CD14-positive monocyte (primary cell): ENCODE measurements around the gene MAP7. TPM values are rescaled to one million over a fixed set of nuclear protein-coding genes. Genes with fewer than 3 reads are reported as not detected.

ENCODE experiments used
- DNase-seq, 3 donors: peaks; one replicate each; pipeline ENCODE4 v3.0.0-alpha.2; 2011 to 2022
- H2AFZ ChIP-seq: 2 replicates; pipeline ENCODE4 v1.6.0; 2012; ENCODE audit warnings: mild to moderate bottlenecking, low read depth, low read length, inconsistent platforms; ENCODE audit not compliant: insufficient read depth, poor library complexity, severe bottlenecking
- H3K27ac ChIP-seq, 2 donors: 1 replicate in 1 of 2; 2 replicates in 1 of 2; pipeline ENCODE4 v1.5.1; 2012 to 2013; ENCODE audit warnings: low read length in 2 of 2, control low read depth in 1 of 2, inconsistent platforms in 1 of 2, low read depth in 1 of 2, mild to moderate bottlenecking in 1 of 2
- H3K27me3 ChIP-seq, 2 donors: one replicate each; pipeline versions ENCODE4 v1.6.0 to v1.6.1; 2011 to 2013; ENCODE audit warnings: low read length in 2 of 2; ENCODE audit not compliant: control insufficient read depth in 2 of 2, insufficient read depth in 2 of 2
- H3K36me3 ChIP-seq, 2 donors: replicated peaks in 1 of 2; 1 replicate in 1 of 2; 2 replicates in 1 of 2; pipeline versions ENCODE4 v1.5.1 to v1.6.1; 2012 to 2013; ENCODE audit warnings: low read length in 2 of 2, control low read depth in 1 of 2, inconsistent platforms in 1 of 2, mild to moderate bottlenecking in 1 of 2; ENCODE audit not compliant: insufficient read depth in 2 of 2, control insufficient read depth in 1 of 2
- H3K4me1 ChIP-seq, 2 donors: 1 replicate in 1 of 2; 2 replicates in 1 of 2; pipeline versions ENCODE4 v1.5.1 to v1.6.1; 2012 to 2013; ENCODE audit warnings: low read length in 2 of 2, control low read depth in 1 of 2, inconsistent platforms in 1 of 2, mild to moderate bottlenecking in 1 of 2, moderate library complexity in 1 of 2; ENCODE audit not compliant: insufficient read depth in 2 of 2, control insufficient read depth in 1 of 2
- H3K4me2 ChIP-seq: replicated peaks from 2 replicates; pipeline ENCODE3; 2012; ENCODE audit warnings: low read length, moderate library complexity, mild to moderate bottlenecking; ENCODE audit not compliant: poor library complexity, severe bottlenecking; ENCODE audit errors: extremely low read depth
- H3K4me3 ChIP-seq, 3 experiments: fragments of 200-600 bp in 1 of 3; sonication (generic) in 1 of 3; replicated peaks in 1 of 3; 1 replicate in 2 of 3; 2 replicates in 1 of 3; pipeline ENCODE4 v1.5.1; 2011 to 2013; ENCODE audit warnings: low read length in 3 of 3, mild to moderate bottlenecking in 3 of 3, control low read depth in 2 of 3, low read depth in 2 of 3, inconsistent platforms in 1 of 3, moderate library complexity in 1 of 3
- H3K79me2 ChIP-seq: 2 replicates; pipeline ENCODE4 v1.6.0; 2012; ENCODE audit warnings: mild to moderate bottlenecking, control low read depth, inconsistent platforms, low read length, moderate library complexity; ENCODE audit not compliant: insufficient read depth
- H3K9ac ChIP-seq: 2 replicates; pipeline ENCODE4 v1.6.0; 2017; ENCODE audit warnings: low read length, mild to moderate bottlenecking; ENCODE audit not compliant: insufficient read depth, poor library complexity, severe bottlenecking
- H3K9me3 ChIP-seq, 2 donors: replicated peaks in 1 of 2; 1 replicate in 1 of 2; 2 replicates in 1 of 2; pipeline versions ENCODE4 v1.5.1 to v1.6.1; 2012 to 2013; ENCODE audit warnings: low read length in 2 of 2, control low read depth in 1 of 2; ENCODE audit not compliant: control insufficient read depth in 1 of 2, insufficient read depth in 1 of 2
- H4K20me1 ChIP-seq: 2 replicates; pipeline ENCODE4 v1.6.0; 2012; ENCODE audit warnings: mild to moderate bottlenecking, low read length, control low read depth, moderate library complexity; ENCODE audit not compliant: insufficient read depth
- H3K27ac Mint-ChIP-seq, 7 donors: one replicate each; pipeline ENCODE4 v1.8.0; 2020; ENCODE audit warnings: mild to moderate bottlenecking in 7 of 7, mixed read lengths in 7 of 7, moderate library complexity in 6 of 7, inconsistent platforms in 2 of 7
- H3K27me3 Mint-ChIP-seq, 3 donors: one replicate each; pipeline ENCODE4 v1.8.0; 2021 to 2022; ENCODE audit warnings: low read depth in 3 of 3, mild to moderate bottlenecking in 3 of 3, mixed read lengths in 3 of 3, moderate library complexity in 3 of 3, inconsistent platforms in 1 of 3
- H3K36me3 Mint-ChIP-seq, 2 donors: one replicate each; pipeline ENCODE4 v1.8.0; 2020; ENCODE audit warnings: mixed read lengths in 2 of 2, inconsistent platforms in 1 of 2, mild to moderate bottlenecking in 1 of 2
- H3K4me1 Mint-ChIP-seq: one replicate; pipeline ENCODE4 v1.8.0; 2020; ENCODE audit warnings: mild to moderate bottlenecking, mixed read lengths
- H3K4me3 Mint-ChIP-seq, 2 donors: one replicate each; pipeline ENCODE4 v1.8.0; 2020; ENCODE audit warnings: mild to moderate bottlenecking in 2 of 2, mixed read lengths in 2 of 2, moderate library complexity in 1 of 2
- H3K9me3 Mint-ChIP-seq, 7 donors: one replicate each; pipeline ENCODE4 v1.8.0; 2020 to 2022; ENCODE audit warnings: mixed read lengths in 7 of 7, mild to moderate bottlenecking in 6 of 7, moderate library complexity in 6 of 7, inconsistent platforms in 2 of 7
- WGBS: methylation state at CpG from one replicate; pipeline ENCODE4 v1.1.5; 2013; ENCODE audit warnings: missing lambda C conversion rate; ENCODE audit not compliant: insufficient coverage; 5-methylcytosine and 5-hydroxymethylcytosine counted together
- intact Hi-C, 2 donors: fragments of 100-400 bp; cut with micrococcal nuclease; formaldehyde crosslinking; loops; one replicate each; pipeline versions ENCODE4 v1.15.0 to v1.15.1; 2023
- polyA plus RNA-seq, 3 donors: library from polyadenylated mRNA; depleted of rRNA in 1 of 3; unstranded in 2 of 3; stranded (reverse) in 1 of 3; fragments of 300-500 nt in 2 of 3; fragments of >200 nt in 1 of 3; fragmentation: Illumina TruSeq in 2 of 3; gene quantifications; 1 replicate in 2 of 3; 2 replicates in 1 of 3; pipeline ENCODE4 v1.2.3, GENCODE V29; 2012 to 2021
- TF ChIP-seq, protein P1 (sequence below): fragments of 200-600 bp; IDR thresholded peaks from one replicate; pipeline ENCODE4 v1.8.0; 2022; ENCODE audit warnings: antibody characterized with exemption, mild to moderate bottlenecking

The MAP7 gene
- polyA plus RNA-seq, 3 donors: 0.67 to 1.6 (median 1.2) TPM

DNA sequence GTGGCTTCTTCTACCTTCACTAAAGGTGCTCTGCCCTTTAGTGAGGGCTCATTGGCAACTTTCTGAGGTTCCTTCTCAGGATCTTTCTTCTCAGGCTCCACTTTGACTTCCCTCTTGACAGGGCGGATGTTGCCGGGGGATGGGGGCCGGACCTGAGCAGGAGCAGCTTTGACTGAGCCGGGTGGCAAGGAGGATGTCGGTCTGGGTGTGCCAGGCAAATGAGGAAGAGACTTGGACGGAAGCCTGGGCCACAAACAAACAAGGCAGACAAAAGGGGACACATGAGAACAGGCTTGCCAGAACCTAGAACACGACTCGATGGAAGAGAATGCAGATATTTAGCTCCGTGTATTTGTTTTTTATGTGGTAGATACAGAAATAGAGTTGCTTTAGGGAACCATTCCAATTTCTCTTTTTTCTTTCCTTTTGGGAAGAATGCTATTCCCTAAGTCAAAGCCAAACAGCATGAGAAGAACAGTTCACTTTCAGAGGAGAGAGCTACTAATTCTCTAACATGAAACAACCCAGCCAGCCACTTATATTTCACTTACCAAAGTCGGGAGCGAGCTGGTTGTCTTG, 184.4 kb downstream of the MAP7 start:
- intact Hi-C loops: no loop called here
- peaks cover 15 to 22% of the 10 kb centered on the region in 2 donors for H3K4me1 ChIP-seq
- no peaks in the 10 kb centered on the region for H4K20me1 ChIP-seq
- H3K36me3 ChIP-seq: no peaks in the 10 kb centered on the region
- Mint-ChIP-seq H3K4me1 (peaks cover 21% of the 10 kb centered on the region), H3K4me3 (peak overlapping the region; percentile 51 to 67), H3K27ac (peak overlapping the region; percentile 65 to 88 (median 77)), H3K27me3 (no peaks in the 10 kb centered on the region), H3K9me3 (peaks cover 0 to 2% (median 0%) of the 10 kb centered on the region in 7 donors), H3K36me3 (peaks cover 4 to 9% of the 10 kb centered on the region in 2 donors)
- H3K27ac ChIP-seq: peak overlapping the region; percentile 4 to 59
- TF ChIP-seq, protein P1, sequence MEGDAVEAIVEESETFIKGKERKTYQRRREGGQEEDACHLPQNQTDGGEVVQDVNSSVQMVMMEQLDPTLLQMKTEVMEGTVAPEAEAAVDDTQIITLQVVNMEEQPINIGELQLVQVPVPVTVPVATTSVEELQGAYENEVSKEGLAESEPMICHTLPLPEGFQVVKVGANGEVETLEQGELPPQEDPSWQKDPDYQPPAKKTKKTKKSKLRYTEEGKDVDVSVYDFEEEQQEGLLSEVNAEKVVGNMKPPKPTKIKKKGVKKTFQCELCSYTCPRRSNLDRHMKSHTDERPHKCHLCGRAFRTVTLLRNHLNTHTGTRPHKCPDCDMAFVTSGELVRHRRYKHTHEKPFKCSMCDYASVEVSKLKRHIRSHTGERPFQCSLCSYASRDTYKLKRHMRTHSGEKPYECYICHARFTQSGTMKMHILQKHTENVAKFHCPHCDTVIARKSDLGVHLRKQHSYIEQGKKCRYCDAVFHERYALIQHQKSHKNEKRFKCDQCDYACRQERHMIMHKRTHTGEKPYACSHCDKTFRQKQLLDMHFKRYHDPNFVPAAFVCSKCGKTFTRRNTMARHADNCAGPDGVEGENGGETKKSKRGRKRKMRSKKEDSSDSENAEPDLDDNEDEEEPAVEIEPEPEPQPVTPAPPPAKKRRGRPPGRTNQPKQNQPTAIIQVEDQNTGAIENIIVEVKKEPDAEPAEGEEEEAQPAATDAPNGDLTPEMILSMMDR: no peak
- H3K9me3 ChIP-seq: no peaks in the 10 kb centered on the region
- peak overlapping the region; percentile 1 for H3K9ac ChIP-seq
- no peaks in the 10 kb centered on the region for H3K27me3 ChIP-seq
- H2AFZ ChIP-seq: peak overlapping the region; percentile 69
- H3K4me3 ChIP-seq: peak overlapping the region in 1 of 3 experiments; percentile 36
- DNase-seq: peak; percentile 67 to 76 (median 75)
- WGBS: 0% methylated on average over 5 of the region's 11 CpGs
- peak overlapping the region; percentile 25 for H3K4me2 ChIP-seq
- H3K79me2 ChIP-seq: no peaks in the 10 kb centered on the region

DNA sequence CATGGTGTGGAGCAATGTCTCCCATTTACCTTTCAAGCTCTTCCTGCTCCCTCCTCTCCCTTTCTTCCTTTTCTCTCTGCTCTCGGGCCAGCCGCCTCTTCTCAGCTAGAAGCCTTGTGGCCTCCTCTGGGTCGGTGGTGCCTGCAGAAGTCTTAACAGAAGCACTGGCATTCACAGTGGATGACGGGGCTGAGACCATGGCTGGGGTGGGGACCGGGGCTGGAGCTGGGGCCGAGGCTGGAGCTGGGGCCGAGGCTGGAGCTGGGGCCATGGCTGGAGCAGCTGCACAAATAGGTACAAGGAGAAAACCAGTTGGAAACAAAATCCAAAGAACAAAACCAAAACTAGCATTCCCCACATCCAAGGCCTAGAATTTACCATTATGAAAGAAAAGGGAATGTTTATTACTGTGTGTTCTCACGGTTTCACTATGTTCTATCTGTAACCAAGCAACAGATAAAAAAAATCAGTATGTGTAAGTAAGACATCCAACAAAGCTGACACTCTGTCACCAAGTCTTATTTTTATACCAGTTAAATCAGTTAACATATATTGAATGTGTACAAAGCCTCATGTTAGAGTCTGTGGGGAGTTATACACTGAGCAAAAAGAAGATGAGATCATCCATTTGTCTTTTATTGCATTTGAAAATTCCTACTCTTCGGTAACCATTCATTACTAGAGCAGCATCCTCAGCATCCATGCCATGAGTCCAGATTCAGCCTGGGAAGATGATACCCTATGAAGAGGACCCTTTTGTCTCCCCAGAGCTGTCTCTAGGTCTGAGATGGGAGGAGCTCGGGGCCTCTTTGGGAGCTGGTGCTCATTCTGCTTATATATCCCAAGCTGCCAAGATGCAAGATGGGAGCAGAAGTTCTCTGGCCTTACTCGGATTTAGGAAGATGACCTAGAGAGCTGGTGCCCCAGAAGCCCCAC, 187.5 kb downstream of the MAP7 start:
- Histone ChIP-seq H3K36me3 (no peaks in the 10 kb centered on the region), H3K27ac (no peak overlapping the region), H3K4me3 (no peak overlapping the region), H2AFZ (no peak overlapping the region), H3K4me1 (peaks cover 15 to 22% of the 10 kb centered on the region in 2 donors), H3K27me3 (no peaks in the 10 kb centered on the region), H3K79me2 (no peaks in the 10 kb centered on the region), H3K9me3 (no peaks in the 10 kb centered on the region), H3K9ac (no peak overlapping the region), H3K4me2 (no peak overlapping the region), H4K20me1 (no peaks in the 10 kb centered on the region)
- WGBS: 100% methylated on average over 6 of the region's 11 CpGs
- no peak overlapping the region for H3K4me3 Mint-ChIP-seq
- peaks cover 0 to 3% (median 0%) of the 10 kb centered on the region in 7 donors for H3K9me3 Mint-ChIP-seq
- H3K36me3 Mint-ChIP-seq: peaks cover 8 to 15% of the 10 kb centered on the region in 2 donors
- H3K27ac Mint-ChIP-seq: no peak overlapping the region
- DNase-seq: no peak
- no peaks in the 10 kb centered on the region for H3K27me3 Mint-ChIP-seq
- H3K4me1 Mint-ChIP-seq: peaks cover 21% of the 10 kb centered on the region
- intact Hi-C loops: no loop called here
- TF ChIP-seq, protein P1: no peak
